Kidney epithelial cell (primary cell): ENCODE data around the gene MORN2. TPM values are rescaled to one million over a fixed set of nuclear protein-coding genes. Genes with fewer than 3 reads are reported as not detected.

ENCODE experiments used
- DNase-seq: peaks from one replicate; pipeline ENCODE4 v3.0.0-alpha.2; 2010; ENCODE audit warnings: low read depth
- H3K27me3 ChIP-seq: 2 replicates; pipeline ENCODE4 v1.6.0; 2011; ENCODE audit warnings: low read length; ENCODE audit not compliant: control insufficient read depth, insufficient read depth
- H3K36me3 ChIP-seq: 2 replicates; pipeline ENCODE4 v1.5.1; 2011; ENCODE audit warnings: low read length; ENCODE audit not compliant: control insufficient read depth, insufficient read depth
- H3K4me3 ChIP-seq: 2 replicates; pipeline ENCODE4 v1.5.1; 2011; ENCODE audit warnings: low read depth, mild to moderate bottlenecking, control low read depth, low read length
- CTCF ChIP-seq: IDR thresholded peaks from 2 replicates; pipeline ENCODE4 v1.5.1; 2011; ENCODE audit warnings: mild to moderate bottlenecking, moderate library complexity, low read length, control low read depth, inconsistent platforms; ENCODE audit not compliant: insufficient read depth, poor library complexity, severe bottlenecking
- total RNA-seq: library from RNA; depleted of rRNA; stranded (reverse); fragments of >200 nt; gene quantifications from 2 replicates; pipeline ENCODE4 v1.2.3, GENCODE V29; 2015

Gene MORN2
- total RNA-seq, 1 donor from 2014 or later = 22.7 TPM

GRCh38 chr2:38900726-38901125 is 24.9 kb downstream of the MORN2 start:
- TF ChIP-seq CTCF = no peak
- Histone ChIP-seq H3K27me3 (no peaks in the 10 kb centered on the region), H3K36me3 (no peaks in the 10 kb centered on the region), H3K4me3 (no peak overlapping the region)
- no peak for DNase-seq

- no peak for TF ChIP-seq CTCF
- no peaks in the 10 kb centered on the region for H3K27me3 ChIP-seq
- no peaks in the 10 kb centered on the region for H3K36me3 ChIP-seq
- DNase-seq = no peak
- H3K4me3 ChIP-seq = no peak overlapping the region
Measured at GRCh38 chr2:38905251-38905650, 29.5 kb downstream of the MORN2 start.

- H3K36me3 ChIP-seq = no peaks in the 10 kb centered on the region
- no peak overlapping the region for H3K4me3 ChIP-seq
- no peak for DNase-seq
- H3K27me3 ChIP-seq = no peaks in the 10 kb centered on the region
- no peak for TF ChIP-seq CTCF
Measured at GRCh38 chr2:38907242-38907641, 31.5 kb downstream of the MORN2 start.

GRCh38 chr2:38907743-38908562 is 32.2 kb downstream of the MORN2 start:
- no peak for DNase-seq
- H3K36me3 ChIP-seq = no peaks in the 10 kb centered on the region
- TF ChIP-seq CTCF = no peak
- no peak overlapping the region for H3K4me3 ChIP-seq
- no peaks in the 10 kb centered on the region for H3K27me3 ChIP-seq

- no peak for TF ChIP-seq CTCF
- H3K36me3 ChIP-seq = no peaks in the 10 kb centered on the region
- DNase-seq = no peak
- no peak overlapping the region for H3K4me3 ChIP-seq
- H3K27me3 ChIP-seq = no peaks in the 10 kb centered on the region
Measured at GRCh38 chr2:38909872-38910271, 34.1 kb downstream of the MORN2 start.

- Histone ChIP-seq H3K27me3 (no peaks in the 10 kb centered on the region), H3K4me3 (no peak overlapping the region), H3K36me3 (no peaks in the 10 kb centered on the region)
- DNase-seq = no peak
- no peak for TF ChIP-seq CTCF
Measured at GRCh38 chr2:38911191-38911590, 35.4 kb downstream of the MORN2 start.
